HuH-7.5 (cell line): ENCODE results near the gene RILPL1.
"Not testable (repeated sequence)": the region's sequence is repeated elsewhere in the genome, so short reads cannot be mapped to it uniquely, and the experiment has no call there.

Source experiments
- DNase-seq: peaks from one replicate; pipeline ENCODE4 v3.0.0; 2011; ENCODE audit warnings: low spot score

The RILPL1 gene

GRCh38 chr12:123533672-123534643 is at the start of gene RILPL1:
Gene RILPL1 (minus strand): TSS chr12:123533719. CDS start chr12:123533482, 237 bp downstream.
- DNase-seq = peak; percentile 57

- no peak for DNase-seq
Observed at GRCh38 chr12:123580772-123581171, 47.3 kb upstream of the RILPL1 start.

- DNase-seq = not testable (repeated sequence)
Observed at GRCh38 chr12:123578829-123579228, 45.3 kb upstream of the RILPL1 start.

- DNase-seq = no peak
Observed at GRCh38 chr12:123578243-123578642, 44.7 kb upstream of the RILPL1 start.

- DNase-seq = no peak
Observed at GRCh38 chr12:123576611-123577010, 43.1 kb upstream of the RILPL1 start.

- no peak for DNase-seq
Observed at GRCh38 chr12:123573870-123574269, 40.4 kb upstream of the RILPL1 start.

- no peak for DNase-seq
Observed at GRCh38 chr12:123572391-123572790, 38.9 kb upstream of the RILPL1 start.

- DNase-seq = no peak
Observed at GRCh38 chr12:123571343-123571813, 37.9 kb upstream of the RILPL1 start.

- no peak for DNase-seq
Observed at GRCh38 chr12:123559468-123559867, 25.9 kb upstream of the RILPL1 start.

- not testable (repeated sequence) for DNase-seq
Observed at GRCh38 chr12:123558487-123558886, 25.0 kb upstream of the RILPL1 start.

- not testable (repeated sequence) for DNase-seq
Observed at GRCh38 chr12:123554843-123555242, 21.3 kb upstream of the RILPL1 start.

- DNase-seq = not testable (repeated sequence)
Observed at GRCh38 chr12:123554136-123554535, 20.6 kb upstream of the RILPL1 start.

GRCh38 chr12:123550700-123551099 is 17.2 kb upstream of the RILPL1 start:
- no peak for DNase-seq

GRCh38 chr12:123548107-123548506 is 14.6 kb upstream of the RILPL1 start:
- DNase-seq = no peak

GRCh38 chr12:123546281-123546680 is 12.8 kb upstream of the RILPL1 start:
- DNase-seq = no peak

- no peak for DNase-seq
Observed at GRCh38 chr12:123543541-123543940, 10.0 kb upstream of the RILPL1 start.

GRCh38 chr12:123540899-123541662 is 7.6 kb upstream of the RILPL1 start:
- DNase-seq = no peak

GRCh38 chr12:123535952-123536351 is 2.4 kb upstream of the RILPL1 start:
- DNase-seq = not testable (repeated sequence)

GRCh38 chr12:123532808-123533649 is 490 bp downstream of the RILPL1 start:
- peak; percentile 28 for DNase-seq

- DNase-seq = no peak
Observed at GRCh38 chr12:123532019-123532418, 1.5 kb downstream of the RILPL1 start.

GRCh38 chr12:123531091-123531490 is 2.4 kb downstream of the RILPL1 start:
- DNase-seq = no peak

GRCh38 chr12:123530668-123531067 is 2.9 kb downstream of the RILPL1 start:
- DNase-seq = no peak
